ENCODE data around the gene F2R.
"Not testable (repeated sequence)": the region's sequence is repeated elsewhere in the genome, so short reads cannot be mapped to it uniquely, and the experiment has no call there.

F2R gene

DNA sequence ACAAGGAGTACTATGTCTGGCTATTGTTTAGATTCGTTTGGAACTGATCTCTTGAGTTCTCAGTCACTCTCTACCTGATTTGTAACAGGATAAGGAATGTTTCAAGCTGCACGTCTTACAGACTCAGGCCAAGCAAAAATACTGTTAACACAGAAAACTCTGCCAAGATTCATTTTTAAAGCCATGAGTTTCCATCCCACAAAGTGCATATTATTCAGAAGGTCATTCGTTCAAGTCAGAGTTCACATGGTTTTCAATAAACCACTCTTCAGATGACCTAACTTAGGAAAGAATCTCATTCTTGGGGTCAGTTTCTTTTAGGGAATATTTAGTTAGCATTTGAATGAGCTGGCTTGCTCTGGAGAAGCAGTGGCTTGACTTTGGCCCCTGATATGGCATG is 49.3 kb downstream of the F2R start:
- no peaks in the 10 kb centered on the region for H3K4me1 ChIP-seq
- H3K36me3 ChIP-seq: no peaks in the 10 kb centered on the region

GRCh38 chr5:76766746-76767145 is 50.8 kb downstream of the F2R start:
- Histone ChIP-seq H3K27ac (no peak overlapping the region), H3K27me3 (no peaks in the 10 kb centered on the region), H3K4me2 (no peak overlapping the region), H3K4me1 (no peaks in the 10 kb centered on the region), H3K9me3 (replicated peaks in 1 of 11) (peaks cover 0 to 19% (median 9%) of the 10 kb centered on the region in 11 experiments; a peak in 15 of 22 replicates), H3K9ac (no peak overlapping the region), H4K20me1 (no peaks in the 10 kb centered on the region), H3K36me3 (no peaks in the 10 kb centered on the region), H3K4me3 (no peak overlapping the region)
- no peak for TF ChIP-seq Cebpa-rat (IDR thresholded peaks at IDR 0.05)

More for the DNA sequence above, 49.3 kb downstream of the F2R start:
- Histone ChIP-seq H4K20me1 (no peaks in the 10 kb centered on the region), H3K4me2 (no peak overlapping the region), H3K4me3 (no peak overlapping the region), H3K27ac (no peak overlapping the region), H3K9ac (no peak overlapping the region), H3K27me3 (no peaks in the 10 kb centered on the region), H3K9me3 (replicated peaks in 1 of 11) (peaks cover 0 to 19% (median 9%) of the 10 kb centered on the region in 11 experiments; a peak in 15 of 22 replicates)
- TF ChIP-seq Cebpa-rat (IDR thresholded peaks at IDR 0.05): no peak

DNA sequence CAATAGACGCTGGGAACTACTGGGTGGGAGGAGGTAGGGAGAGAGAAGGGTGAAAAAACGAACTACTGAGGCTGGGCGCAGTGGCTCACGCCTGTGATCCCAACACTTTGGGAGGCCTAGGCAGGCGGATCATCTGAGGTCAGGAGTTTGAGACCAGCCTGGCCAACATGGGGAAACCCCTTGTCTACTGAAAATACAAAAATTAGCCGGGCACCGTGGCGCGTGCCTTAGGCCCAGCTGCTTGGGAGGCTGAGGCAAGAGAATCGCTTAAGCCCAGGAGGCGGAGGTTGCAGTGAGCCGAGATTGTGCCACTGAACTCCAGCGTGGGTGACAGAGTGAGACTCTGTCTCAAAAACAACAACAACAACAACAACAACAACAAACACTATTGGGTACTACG is 55.1 kb downstream of the F2R start:
- H3K4me2 ChIP-seq, H4K20me1 ChIP-seq: not testable (repeated sequence)

GRCh38 chr5:76771705-76772405 is 55.9 kb downstream of the F2R start:
- no peaks in the 10 kb centered on the region for H3K4me1 ChIP-seq
- H3K4me2 ChIP-seq: no peak overlapping the region
- no peaks in the 10 kb centered on the region for H4K20me1 ChIP-seq
- H3K4me3 ChIP-seq: no peak overlapping the region
- H3K27ac ChIP-seq: no peak overlapping the region
- H3K36me3 ChIP-seq: no peaks in the 10 kb centered on the region
- H3K9me3 ChIP-seq (replicated peaks in 1 of 11): no peaks in the 10 kb centered on the region
- H3K27me3 ChIP-seq: no peaks in the 10 kb centered on the region
- no peak overlapping the region for H3K9ac ChIP-seq
- TF ChIP-seq Cebpa-rat (IDR thresholded peaks at IDR 0.05): no peak

More for the DNA sequence above, 55.1 kb downstream of the F2R start:
- H3K4me1 ChIP-seq; H3K36me3 ChIP-seq; H3K9me3 ChIP-seq (replicated peaks in 1 of 11); H3K9ac ChIP-seq; H3K4me3 ChIP-seq; H3K27me3 ChIP-seq; H3K27ac ChIP-seq: not testable (repeated sequence)

- Histone ChIP-seq H4K20me1 (no peaks in the 10 kb centered on the region), H3K4me1 (peaks cover 0 to 15% (median 0%) of the 10 kb centered on the region in 10 experiments; a peak in 7 of 20 replicates), H3K9me3 (replicated peaks in 1 of 11) (no peaks in the 10 kb centered on the region), H3K9ac (no peak overlapping the region), H3K27me3 (no peaks in the 10 kb centered on the region), H3K27ac (no peak overlapping the region), H3K36me3 (no peaks in the 10 kb centered on the region), H3K4me3 (no peak overlapping the region), H3K4me2 (no peak overlapping the region)
- TF ChIP-seq Cebpa-rat (IDR thresholded peaks at IDR 0.05): no peak
Observed at GRCh38 chr5:76775921-76776320, 60.0 kb downstream of the F2R start.

DNA sequence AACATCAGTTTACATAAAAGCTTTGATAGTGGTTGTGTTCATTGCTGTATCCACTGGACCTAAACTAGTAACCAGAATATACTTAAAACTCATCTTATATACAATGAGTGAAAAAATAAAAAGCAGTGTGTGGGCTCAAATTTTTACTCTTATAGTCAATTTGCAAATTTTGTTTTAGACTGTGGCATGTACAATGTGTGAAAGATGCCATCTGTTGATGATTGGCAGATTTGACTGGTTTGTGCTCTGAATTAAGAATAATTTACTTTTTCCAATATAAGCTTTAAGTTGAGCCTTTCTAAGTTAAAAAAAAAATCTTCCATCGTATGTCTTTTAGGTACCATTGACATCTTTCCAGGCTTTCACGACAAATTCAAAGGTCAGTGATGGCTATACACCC is 60.5 kb downstream of the F2R start:
- Histone ChIP-seq H3K36me3 (no peaks in the 10 kb centered on the region), H3K9ac (no peak overlapping the region), H3K27ac (no peak overlapping the region), H3K9me3 (replicated peaks in 1 of 11) (no peaks in the 10 kb centered on the region), H3K4me1 (peaks cover 0 to 15% (median 0%) of the 10 kb centered on the region in 10 experiments; a peak in 7 of 20 replicates), H3K4me2 (no peak overlapping the region), H4K20me1 (no peaks in the 10 kb centered on the region), H3K4me3 (no peak overlapping the region), H3K27me3 (no peaks in the 10 kb centered on the region)
- no peak for TF ChIP-seq Cebpa-rat (IDR thresholded peaks at IDR 0.05)

- H4K20me1 ChIP-seq; H3K4me2 ChIP-seq; H3K36me3 ChIP-seq; H3K9ac ChIP-seq; H3K4me3 ChIP-seq; H3K27me3 ChIP-seq; H3K9me3 ChIP-seq (replicated peaks in 1 of 11); H3K27ac ChIP-seq: not testable (repeated sequence)
- peaks cover 0 to 15% (median 0%) of the 10 kb centered on the region in 10 experiments; a peak in 7 of 20 replicates for H3K4me1 ChIP-seq
Observed at GRCh38 chr5:76780616-76781015, 64.7 kb downstream of the F2R start.

- no peak overlapping the region for H3K4me3 ChIP-seq
- no peak for TF ChIP-seq Cebpa-rat (IDR thresholded peaks at IDR 0.05)
- H3K27ac ChIP-seq: no peak overlapping the region
- H3K9ac ChIP-seq: no peak overlapping the region
- no peak overlapping the region for H3K4me2 ChIP-seq
- H3K27me3 ChIP-seq: no peaks in the 10 kb centered on the region
- H3K9me3 ChIP-seq (replicated peaks in 1 of 11): no peaks in the 10 kb centered on the region
- no peaks in the 10 kb centered on the region for H3K36me3 ChIP-seq
- H4K20me1 ChIP-seq: no peaks in the 10 kb centered on the region
- peaks cover 0 to 15% (median 0%) of the 10 kb centered on the region in 10 experiments; a peak in 7 of 20 replicates for H3K4me1 ChIP-seq
Observed at GRCh38 chr5:76781775-76782174, 65.8 kb downstream of the F2R start.

DNA sequence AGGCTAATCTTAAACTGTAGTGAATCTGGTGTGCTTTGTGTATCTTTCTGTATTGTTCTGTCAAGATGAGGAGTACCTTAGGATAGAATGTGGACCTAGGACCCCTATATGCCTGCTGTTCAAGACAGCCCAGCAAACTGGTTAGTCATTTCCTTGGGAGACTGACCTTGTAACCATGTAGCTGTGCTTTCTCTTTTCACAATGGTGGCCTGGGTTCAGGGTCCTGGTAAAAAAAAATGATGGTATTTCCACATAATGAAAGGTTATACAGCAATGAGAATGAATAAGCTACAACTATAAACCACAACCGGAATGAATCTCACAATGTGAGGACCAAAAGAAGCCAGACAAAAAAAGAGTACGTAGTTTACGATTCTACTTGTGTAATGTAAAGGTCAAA is 66.5 kb downstream of the F2R start:
- H3K36me3 ChIP-seq: no peaks in the 10 kb centered on the region
- no peaks in the 10 kb centered on the region for H3K27me3 ChIP-seq
- TF ChIP-seq Cebpa-rat (IDR thresholded peaks at IDR 0.05): no peak
- no peak overlapping the region for H3K4me3 ChIP-seq
- H3K27ac ChIP-seq: no peak overlapping the region
- no peaks in the 10 kb centered on the region for H4K20me1 ChIP-seq
- no peaks in the 10 kb centered on the region for H3K9me3 ChIP-seq (replicated peaks in 1 of 11)
- no peak overlapping the region for H3K9ac ChIP-seq
- H3K4me2 ChIP-seq: no peak overlapping the region
- peaks cover 0 to 15% (median 0%) of the 10 kb centered on the region in 10 experiments; a peak in 7 of 20 replicates for H3K4me1 ChIP-seq

All from BLaER1 treated with 17β-estradiol and CSF1 and Interleukin-3, amounts not matched to agents 10 nM and 100 nM (cell line).